Measurements from ENCODE around the gene FDX1. TPM values are rescaled to one million over a fixed set of nuclear protein-coding genes. Genes with fewer than 3 reads are reported as not detected.

Gene FDX1
- total RNA-seq, 1 experiment from 2014 or later: 10.9 TPM

DNA sequence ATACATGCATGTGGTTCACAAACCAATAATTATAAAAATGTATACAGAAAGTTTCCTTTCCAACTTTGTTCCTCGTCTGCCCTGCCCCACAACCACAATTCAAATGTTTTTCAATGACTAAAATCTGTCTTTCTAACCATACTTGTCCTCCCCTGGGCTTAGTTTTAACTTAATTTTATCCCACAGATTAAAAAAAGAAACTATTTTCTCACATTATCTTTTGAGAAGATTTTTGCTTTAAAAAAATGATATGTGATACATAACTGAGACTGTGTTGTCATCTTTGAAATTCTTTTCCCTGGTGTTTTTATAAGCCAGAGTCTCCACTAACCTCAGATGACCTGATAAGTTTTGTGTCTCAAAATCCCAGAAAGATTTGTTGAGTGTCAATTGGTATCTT, 79.0 kb downstream of the FDX1 start:
- DNase-seq (ENCODE audit: low read depth): no peak

DNA sequence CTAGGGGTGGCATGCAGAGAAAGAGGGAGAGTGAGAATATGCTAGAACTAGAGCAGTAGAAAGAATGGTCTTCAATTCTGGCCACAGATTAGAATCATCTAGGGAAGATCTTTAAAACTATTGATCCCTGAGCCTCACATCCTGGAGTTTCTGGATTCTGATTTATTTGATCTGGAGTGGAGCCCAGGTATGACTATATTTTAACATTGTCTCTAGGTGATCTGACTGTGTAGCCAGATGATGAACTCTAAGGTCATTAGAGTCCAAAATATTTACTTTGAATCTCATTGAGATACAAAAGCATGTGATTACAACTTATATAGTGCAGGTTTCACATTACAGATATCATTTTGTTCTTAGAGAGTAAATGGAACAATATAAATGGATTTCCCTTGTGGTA, 79.7 kb downstream of the FDX1 start:
- no peak for DNase-seq (ENCODE audit: low read depth)

DNA sequence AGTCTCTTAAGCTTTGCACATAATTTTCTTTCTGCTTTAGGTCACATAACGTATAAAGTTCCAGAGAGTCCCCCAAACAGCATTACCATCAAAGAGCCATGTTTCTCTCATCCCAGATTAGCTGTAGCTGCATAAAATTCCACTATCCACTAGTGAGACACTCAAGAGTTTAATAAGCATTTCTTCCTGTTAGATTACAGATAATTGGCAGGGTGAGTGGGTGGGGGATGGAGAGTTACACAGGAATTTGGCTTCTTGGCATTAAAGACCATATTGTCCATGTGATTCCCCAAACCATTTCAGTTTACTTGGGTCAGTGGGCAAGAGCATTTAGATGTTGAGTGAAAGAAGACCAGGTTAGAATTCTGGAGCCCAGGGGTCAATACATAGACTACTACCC, 82.3 kb downstream of the FDX1 start:
- DNase-seq (ENCODE audit: low read depth): no peak

DNA sequence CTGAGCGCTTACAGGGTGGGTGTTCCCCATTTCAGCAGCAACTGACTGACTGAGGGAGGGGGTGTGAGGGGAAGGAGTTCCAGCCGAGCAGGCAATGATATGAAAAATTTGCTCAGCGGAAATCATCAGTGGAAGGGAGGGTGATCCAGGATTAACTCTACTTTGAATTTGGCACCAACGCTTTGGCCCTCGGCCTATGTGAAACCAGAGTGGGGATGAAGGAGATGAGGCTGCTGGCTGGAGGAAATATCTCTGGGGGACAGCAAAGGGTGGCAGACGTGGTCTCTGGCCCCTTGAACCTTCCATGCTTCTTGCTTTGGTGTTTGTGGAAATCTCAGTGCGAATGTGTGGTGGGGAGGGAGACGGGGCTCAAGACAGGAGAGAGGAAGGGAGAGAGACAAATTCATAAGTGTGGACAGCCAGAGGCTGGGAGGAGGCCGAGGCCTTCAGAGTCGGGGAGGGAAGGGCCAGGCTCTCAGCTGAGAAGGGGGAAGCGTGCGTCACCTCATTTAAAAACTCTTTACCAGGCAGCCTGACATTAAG, 83.6 kb downstream of the FDX1 start:
- no peak for DNase-seq (ENCODE audit: low read depth)

DNA sequence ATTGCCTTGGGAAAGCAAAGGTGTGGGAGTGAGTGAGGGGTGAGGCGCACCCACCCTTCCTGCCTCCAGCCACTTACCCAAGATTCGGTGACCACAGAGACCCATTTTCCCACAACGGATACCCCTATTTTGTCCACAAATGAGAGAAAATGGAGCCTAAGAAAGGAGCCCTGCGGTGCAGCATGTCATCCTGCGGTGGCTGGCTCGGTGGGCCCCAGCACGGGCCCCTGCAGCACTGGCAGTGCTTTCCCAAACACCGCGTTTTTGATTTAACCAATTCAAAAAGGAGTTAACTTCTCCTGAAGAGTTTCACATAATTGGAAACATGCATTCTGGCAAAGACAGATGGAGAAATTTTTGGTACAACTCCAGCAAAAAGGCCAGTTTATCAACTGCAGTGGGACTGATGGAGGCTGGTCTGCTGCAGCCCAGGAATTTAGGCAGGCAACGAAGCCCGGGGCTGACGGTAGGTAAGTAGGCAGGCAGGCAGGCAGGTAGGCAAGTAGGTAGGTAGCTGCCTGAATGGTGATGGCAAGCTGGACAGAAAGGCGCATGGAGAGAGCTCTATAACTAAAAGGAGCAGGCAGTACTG, 84.2 kb downstream of the FDX1 start:
- DNase-seq (ENCODE audit: low read depth): no peak

Other genes with a start within 250 kb of the FDX1 start
- gene RDX, start 133.3 kb upstream of the FDX1 start, total RNA-seq (2014; rRNA removed; shearing (Covaris generic)): 62.9 and 120 TPM in 2 replicates